Pons (tissue), 1 donor: ENCODE data around the gene DLAT.
"Not testable (repeated sequence)": the region's sequence is repeated elsewhere in the genome, so short reads cannot be mapped to it uniquely, and the experiment has no call there.

Source experiments
- DNase-seq: peaks from one replicate; pipeline ENCODE4 v3.0.0-alpha.2; 2016; ENCODE audit warnings: low spot score

Gene DLAT

DNA sequence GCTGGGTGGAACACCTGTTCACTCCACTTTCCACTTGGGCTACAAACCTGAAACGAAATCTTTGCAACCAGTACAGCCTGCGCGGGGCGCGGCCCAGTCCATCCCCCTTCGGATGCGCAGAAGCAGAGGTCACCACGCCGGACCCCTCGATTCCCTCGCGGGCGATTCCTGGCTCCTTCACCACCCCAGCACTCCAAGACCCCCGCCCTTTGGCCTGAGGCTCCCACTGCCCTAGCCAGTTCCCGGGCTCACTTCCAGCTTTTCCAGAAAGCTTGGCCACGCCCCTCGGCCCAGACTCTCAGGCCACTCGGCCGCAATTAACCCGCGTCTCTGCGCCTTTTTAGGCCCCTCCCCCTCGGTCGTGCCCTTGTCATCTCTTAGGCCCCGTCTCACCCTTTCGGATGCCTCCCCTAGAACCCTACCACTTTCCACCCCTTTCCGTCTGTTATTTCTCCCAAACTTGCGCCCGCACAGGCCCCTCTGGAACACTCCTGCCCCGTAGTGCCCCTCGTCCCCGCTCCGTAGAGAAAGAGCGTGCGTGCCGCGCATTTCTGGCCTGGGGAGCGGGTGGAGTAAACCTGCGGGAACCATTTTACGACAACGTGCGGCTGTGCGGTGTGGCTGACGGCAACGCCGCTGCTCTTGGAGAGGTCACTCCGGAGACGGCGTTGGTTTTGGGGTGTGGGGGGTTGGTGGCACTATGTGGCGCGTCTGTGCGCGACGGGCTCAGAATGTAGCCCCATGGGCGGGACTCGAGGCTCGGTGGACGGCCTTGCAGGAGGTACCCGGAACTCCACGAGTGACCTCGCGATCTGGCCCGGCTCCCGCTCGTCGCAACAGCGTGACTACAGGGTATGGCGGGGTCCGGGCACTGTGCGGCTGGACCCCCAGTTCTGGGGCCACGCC, at the start of gene DLAT:
TSS of gene DLAT (plus strand) at position 636 of the 906 bp plus-strand sequence. CDS start at position 701, 65 bp downstream.
- peak; percentile 72 for DNase-seq

GRCh38 chr11:111976119-111976766, 49.0 kb upstream of the DLAT start:
- DNase-seq, result no peak

DNA sequence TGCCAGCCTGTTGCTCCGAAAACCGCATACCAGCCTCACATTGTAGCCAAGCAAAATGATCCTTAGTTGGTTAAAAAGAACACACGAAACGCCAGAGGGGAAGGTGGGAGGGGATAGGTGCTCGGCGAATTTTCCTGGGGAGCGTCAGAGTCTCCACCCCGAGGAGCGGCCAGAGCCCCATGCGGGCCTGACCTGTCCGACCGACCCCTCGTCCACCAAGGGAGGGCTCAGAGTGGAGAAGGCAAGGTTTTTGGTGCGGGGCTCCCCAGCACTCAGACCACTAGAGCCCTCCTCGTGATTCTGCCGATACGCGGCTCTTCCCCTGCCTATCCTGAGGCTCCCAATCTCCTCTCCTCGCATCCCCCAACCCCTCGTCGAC, 48.5 kb upstream of the DLAT start:
- no peak for DNase-seq

GRCh38 chr11:111977146-111978027, 47.8 kb upstream of the DLAT start:
- peak; percentile 66 for DNase-seq

DNA sequence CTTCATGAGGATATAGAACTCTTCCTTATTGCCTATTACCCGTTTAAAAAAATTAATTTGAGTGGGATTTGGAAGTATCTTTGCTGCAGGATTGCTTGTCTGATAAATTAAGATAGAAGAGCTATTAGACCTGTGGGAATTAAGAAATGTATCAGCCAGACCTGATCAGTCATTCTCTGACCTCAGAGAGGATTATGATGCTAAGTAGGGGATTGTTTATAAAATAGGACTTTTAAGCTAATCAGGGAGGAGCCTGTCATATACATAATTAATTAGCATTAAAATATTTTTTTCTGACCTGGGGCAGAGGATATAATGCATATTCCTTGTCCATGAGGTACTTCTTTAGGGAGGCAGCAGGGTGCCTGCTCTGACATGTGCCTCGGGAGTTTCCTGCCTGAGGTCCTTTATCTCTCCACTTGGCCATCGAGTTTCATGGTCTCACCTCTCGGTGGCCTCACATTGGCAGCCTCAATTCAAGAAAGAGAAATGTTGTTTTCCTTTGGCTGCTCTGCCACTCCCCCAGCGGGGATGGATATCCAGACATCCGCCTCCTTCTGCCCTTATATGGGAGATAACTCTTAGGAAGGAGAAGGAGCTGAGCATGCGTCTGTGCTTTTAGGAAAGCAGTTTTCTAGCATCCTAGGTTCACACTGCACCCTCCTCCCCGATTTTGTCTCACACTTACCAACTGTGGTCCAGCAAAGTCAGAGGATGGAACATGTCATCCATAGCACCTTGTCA, 47.0 kb upstream of the DLAT start:
- peak; percentile 96 for DNase-seq

DNA sequence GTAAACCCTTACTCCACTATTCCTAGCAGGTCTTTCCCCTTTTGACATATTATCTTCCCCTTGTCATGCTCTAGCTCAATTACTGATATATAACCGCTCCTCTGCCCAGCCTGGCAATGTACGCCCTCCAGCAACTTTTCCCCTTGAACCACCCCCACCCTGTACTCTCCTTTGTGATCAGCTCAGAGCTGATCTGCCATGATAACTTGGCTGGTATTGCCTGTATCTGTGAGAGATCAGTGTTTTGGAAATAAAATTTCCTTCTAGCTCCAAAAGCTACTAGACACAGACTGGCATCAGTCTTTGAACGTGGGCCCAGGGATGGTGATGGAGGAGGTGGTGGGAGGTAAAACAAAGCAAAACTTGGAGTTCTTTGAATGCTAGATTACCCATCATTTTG, 45.1 kb upstream of the DLAT start:
- DNase-seq, result no peak

DNA sequence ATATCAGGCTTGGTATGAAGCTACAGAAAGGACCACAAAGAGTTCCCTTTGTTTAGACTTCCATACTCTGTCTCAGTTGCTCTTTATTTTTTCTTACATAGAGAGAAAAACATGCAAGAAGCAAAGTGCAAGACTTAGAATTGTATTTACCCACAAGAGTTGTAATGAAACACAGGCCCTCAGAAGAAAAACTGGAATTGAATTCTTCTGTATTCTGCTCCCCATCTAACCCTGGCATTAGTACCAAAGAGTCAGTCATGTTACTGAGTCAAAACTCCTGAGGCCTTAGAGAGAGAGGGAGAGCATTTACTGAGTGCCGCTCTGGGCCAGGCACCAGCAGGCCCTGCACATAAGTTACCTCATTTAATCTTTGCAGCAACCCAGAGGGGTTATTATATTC, 43.9 kb upstream of the DLAT start:
- DNase-seq, result peak; percentile 82

DNA sequence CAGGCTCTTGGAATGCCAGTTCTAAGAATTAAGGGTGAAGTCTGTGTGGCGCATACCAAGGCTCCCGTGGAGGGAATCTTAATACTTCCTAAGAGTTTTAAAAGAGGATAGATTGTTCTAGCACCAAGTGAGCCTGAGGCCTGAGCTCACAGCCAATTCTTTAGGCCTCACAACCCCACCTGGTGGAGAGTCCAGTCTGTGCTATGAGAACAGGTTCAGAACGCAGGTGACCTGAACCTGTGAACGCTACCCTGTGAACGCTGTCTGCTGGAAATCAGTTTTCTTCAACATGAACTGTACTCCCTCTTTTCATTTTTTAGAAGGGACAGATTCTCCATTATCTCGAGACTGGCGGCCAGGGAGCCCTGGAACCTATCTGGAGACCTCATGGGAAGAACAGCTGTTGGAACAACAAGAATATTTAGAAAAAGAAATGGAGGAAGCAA, 43.2 kb upstream of the DLAT start:
- DNase-seq, result peak; percentile 79

DNA sequence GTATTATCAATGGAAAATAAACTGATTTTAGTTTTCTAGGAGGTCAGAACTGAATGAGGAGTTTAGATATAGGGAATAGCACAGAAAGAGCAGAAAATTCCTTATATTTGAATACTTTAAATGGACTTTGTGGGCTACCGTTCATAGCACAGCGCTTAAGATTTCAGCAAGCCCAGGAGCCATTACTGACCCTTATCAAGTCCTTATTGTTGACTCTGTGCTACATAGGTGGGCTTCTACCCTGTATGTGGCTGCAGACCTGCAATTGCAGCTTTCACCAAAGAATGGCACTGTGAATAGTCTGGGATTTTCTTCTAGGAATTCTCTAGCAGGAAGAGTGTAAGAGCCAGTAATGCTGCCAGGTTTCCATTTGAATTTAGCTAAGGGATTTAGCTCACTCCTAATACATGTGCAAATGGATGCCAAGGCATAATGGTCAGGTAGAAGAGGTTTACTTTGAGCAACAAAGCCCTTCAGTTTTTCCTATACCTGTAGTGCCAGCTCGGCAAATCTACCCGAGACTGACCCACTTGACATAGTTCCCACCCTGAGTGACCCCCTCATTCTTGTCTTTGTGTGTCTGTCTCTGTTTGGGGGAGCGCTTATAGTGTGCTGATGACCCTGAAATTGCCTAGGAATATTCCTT, 42.5 kb upstream of the DLAT start:
- DNase-seq, result no peak

GRCh38 chr11:111983187-111983986, 41.8 kb upstream of the DLAT start:
- peak; percentile 93 for DNase-seq

- DNase-seq, result no peak
Measured at GRCh38 chr11:111986589-111986988, 38.6 kb upstream of the DLAT start.

DNA sequence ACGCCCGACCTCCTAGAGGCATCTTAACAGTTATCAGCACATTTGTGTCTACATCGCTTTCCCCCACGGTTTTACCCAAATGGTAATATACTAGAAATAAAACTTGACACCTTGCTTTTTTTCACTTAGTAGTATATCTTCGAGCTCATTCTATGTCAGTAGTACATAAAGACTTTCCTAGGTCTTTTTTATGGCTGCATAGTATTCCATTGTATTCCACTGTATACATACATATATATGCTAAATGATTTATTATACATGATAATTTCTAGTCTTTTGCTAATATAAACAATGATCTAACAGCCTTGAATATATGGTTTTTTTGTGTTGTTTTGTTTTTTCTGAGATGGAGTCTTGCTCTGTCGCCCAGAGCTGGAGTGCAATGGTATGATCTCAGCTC, 34.8 kb upstream of the DLAT start:
- DNase-seq, result no peak

DNA sequence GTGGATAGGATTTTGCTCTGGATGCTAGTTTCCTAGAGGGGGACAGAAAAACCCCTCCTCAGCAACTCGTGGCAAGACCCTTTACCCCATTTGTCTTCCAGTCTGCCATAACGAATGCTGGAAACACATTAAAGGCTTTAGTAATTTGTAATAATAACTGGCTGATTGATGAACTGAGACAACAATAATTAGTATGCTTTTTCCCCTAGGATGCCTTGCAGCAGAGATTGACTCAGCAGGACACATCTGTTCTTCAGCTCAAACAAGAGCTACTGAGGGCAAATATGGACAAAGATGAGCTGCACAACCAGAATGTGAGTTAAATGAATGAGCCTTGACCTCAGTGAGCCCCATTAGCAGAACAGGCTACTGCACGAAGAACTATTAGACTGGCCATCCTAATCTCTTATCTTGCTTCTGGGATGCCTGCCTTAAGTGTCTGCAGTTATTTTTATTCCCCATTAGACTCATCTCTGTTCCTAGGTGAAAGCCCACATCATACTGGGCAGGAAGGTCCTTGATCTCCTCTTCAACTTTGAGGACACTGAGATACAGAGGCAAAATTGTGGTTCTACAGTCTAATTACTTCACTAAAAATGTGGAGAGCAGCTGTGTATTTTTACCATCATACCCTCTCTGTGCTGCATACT, 32.9 kb upstream of the DLAT start:
- no peak for DNase-seq

- no peak for DNase-seq
Measured at GRCh38 chr11:111996129-111996528, 29.1 kb upstream of the DLAT start.

GRCh38 chr11:111996669-111997068, 28.5 kb upstream of the DLAT start:
- DNase-seq, result not testable (repeated sequence)

- DNase-seq, result no peak
Measured at GRCh38 chr11:111999111-111999510, 26.1 kb upstream of the DLAT start.

DNA sequence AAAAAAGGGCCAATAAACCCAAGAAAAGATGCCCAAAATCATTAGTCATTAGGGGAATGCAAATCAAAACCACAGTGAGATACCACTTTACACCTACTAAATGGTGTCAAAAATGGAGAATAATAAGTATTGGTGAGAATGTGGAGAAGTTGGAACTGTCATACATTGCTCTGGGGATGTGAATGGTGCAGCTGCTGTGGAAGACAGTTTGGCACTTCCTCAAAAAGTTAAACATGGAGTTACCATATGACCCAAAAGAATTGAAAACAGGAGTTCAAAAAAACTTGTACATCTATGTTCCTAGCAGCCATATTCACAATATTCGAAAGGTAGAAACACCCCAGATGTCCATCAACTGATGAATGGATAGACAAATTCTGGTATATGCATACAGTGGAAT, 24.5 kb upstream of the DLAT start:
- DNase-seq, result no peak

DNA sequence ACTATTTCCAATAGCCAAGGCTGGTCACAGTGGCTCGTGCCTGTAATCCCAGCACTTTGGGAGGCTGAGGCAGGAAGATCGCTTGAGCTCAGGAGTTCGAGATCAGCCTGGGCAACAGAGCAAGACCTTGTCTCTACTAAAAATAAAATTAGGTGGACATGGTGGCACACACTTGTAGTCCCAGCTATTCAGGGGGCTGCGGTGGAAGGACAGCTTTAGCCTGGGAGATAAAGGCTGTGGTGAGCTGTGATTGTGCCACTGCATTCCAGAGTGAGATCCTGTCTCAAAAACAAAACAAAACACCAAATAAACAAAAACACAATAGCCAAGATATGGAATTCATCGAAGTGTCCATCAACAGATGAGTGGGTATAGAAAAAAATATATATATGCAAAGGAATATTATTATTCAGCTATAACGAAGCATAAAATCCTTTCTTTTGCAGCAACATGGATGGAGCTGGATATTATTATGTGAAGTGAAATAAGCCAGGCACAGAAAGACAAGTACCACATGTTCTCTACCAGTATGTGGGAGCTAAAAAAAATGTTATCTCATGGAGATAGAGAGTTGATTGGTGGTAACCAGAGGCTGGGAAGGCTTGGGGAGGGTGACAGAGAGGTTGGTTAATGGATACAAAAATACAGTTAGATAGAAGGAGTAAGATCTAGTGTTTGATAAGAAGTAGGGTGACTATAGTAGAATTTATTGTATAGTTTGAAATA, 22.6 kb upstream of the DLAT start:
- DNase-seq, result no peak

- no peak for DNase-seq
Measured at GRCh38 chr11:112004389-112004788, 20.8 kb upstream of the DLAT start.
